Stomach (tissue), 19 donors: Measurements from ENCODE around the gene PFKP. TPM values are rescaled to one million over a fixed set of nuclear protein-coding genes. Genes with fewer than 3 reads are reported as not detected.

Source experiments
- DNase-seq, 2 donors: peaks; one replicate each; pipeline versions ENCODE4 v3.0.0 to v3.0.0-alpha.2; 2013 to 2019
- H3K27ac ChIP-seq, 5 donors: fragments of 200-600 bp in 4 of 5; sonication (generic) in 4 of 5; one replicate each; pipeline ENCODE4 v1.5.1; 2013 to 2019; ENCODE audit warnings: mild to moderate bottlenecking in 1 of 5, moderate library complexity in 1 of 5
- H3K27me3 ChIP-seq, 3 donors: fragments of 200-600 bp; sonication (generic); one replicate each; pipeline ENCODE4 v1.5.1; 2017 to 2019; ENCODE audit warnings: mixed run types in 1 of 3
- H3K36me3 ChIP-seq, 4 donors: fragments of 200-600 bp; sonication (generic); 1 replicate in 3 of 4; 2 replicates in 1 of 4; pipeline ENCODE4 v1.5.1; 2016 to 2019
- H3K4me1 ChIP-seq, 4 donors: fragments of 200-600 bp; sonication (generic); one replicate each; pipeline ENCODE4 v1.5.1; 2016 to 2019
- H3K4me3 ChIP-seq, 4 donors: fragments of 200-600 bp; sonication (generic) in 3 of 4; one replicate each; pipeline ENCODE4 v1.5.1; 2016 to 2019; ENCODE audit warnings: mild to moderate bottlenecking in 1 of 4
- H3K9me3 ChIP-seq, 4 donors: fragments of 200-600 bp; sonication (generic); one replicate each; pipeline ENCODE4 v1.5.1; 2016 to 2019
- EP300 ChIP-seq: sonication (generic); formaldehyde crosslinking; IDR thresholded peaks from one replicate; pipeline ENCODE4 v1.6.1; 2017; ENCODE audit warnings: antibody characterized with exemption
- POLR2A ChIP-seq, 4 donors: fragments of 450-650 bp; IDR thresholded peaks; one replicate each; pipeline ENCODE4 v1.6.1; 2016; ENCODE audit warnings: antibody characterized with exemption in 4 of 4, control low read depth in 2 of 4, mild to moderate bottlenecking in 1 of 4, moderate library complexity in 1 of 4
- POLR2AphosphoS5 ChIP-seq, 3 donors: sonication (generic); formaldehyde crosslinking; IDR thresholded peaks; one replicate each; pipeline ENCODE4 v1.6.1; 2016; ENCODE audit warnings: antibody characterized with exemption in 3 of 3
- WGBS, 5 donors: extraction: QIAGEN DNeasy Blood & Tissue Kit in 3 of 5; methylation state at CpG; one replicate each; pipeline versions ENCODE4 v1.1.5 to v1.1.7; 2013 to 2018; 5-methylcytosine and 5-hydroxymethylcytosine counted together
- intact Hi-C: fragments of 100-400 bp; cut with DNase I; formaldehyde crosslinking; loops from one replicate; pipeline ENCODE4 v1.15.1; 2023; ENCODE audit warnings: low total_unique reads
- long read RNA-seq, 10 donors: transcript quantifications; one replicate each; lab custom pipeline, GENCODE V29; 2026
- polyA plus RNA-seq, 3 donors: library from polyadenylated mRNA; stranded (reverse); fragments of 200-250 nt; gene quantifications; one replicate each; pipeline ENCODE4 v1.2.3, GENCODE V29; 2013
- total RNA-seq, 5 donors: library from RNA; depleted of rRNA; stranded (reverse); fragments of >200 nt; gene quantifications; one replicate each; pipeline versions ENCODE4 v1.1.0 to v1.2.3, GENCODE V29; 2014 to 2016
- TF ChIP-seq, protein P1 (sequence below), 7 experiments: fragments of 450-650 bp in 4 of 7; fragments of 200-600 bp in 3 of 7; sonication (generic) in 3 of 7; IDR thresholded peaks; one replicate each; pipeline ENCODE4 v1.5.1; 2016 to 2019; ENCODE audit warnings: antibody characterized with exemption in 7 of 7, control low read depth in 2 of 7, mild to moderate bottlenecking in 1 of 7
- donor health status: healthy with polysubstance abuse.
- donor health status: Bipolar disorder and iron deficiency.
- donor health status: healthy.

Gene PFKP
- total RNA-seq: 100 to 1,000 TPM in 1 of 5 donors, 10 to 100 TPM in 4; 11.2 to 155 (median 38.7) TPM
- 10 to 100 TPM; 14.1 to 62.9 (median 20.0) TPM for polyA plus RNA-seq
- long read RNA-seq, donor 1, partial matches to known transcripts: 12 of 12 reads
- long read RNA-seq, donor 1, other reads (novel, unspliced or antisense): 0 of 12 reads
- long read RNA-seq, donor 2, partial matches to known transcripts: 0 of 3 reads
- long read RNA-seq, donor 2, other reads (novel, unspliced or antisense): 0 of 3 reads
- long read RNA-seq, donor 3, partial matches to known transcripts: 11 of 12 reads
- long read RNA-seq, donor 3, other reads (novel, unspliced or antisense): 0 of 12 reads
- long read RNA-seq, donor 4: 0 reads
- long read RNA-seq, donor 5, partial matches to known transcripts: 13 of 14 reads
- long read RNA-seq, donor 5, other reads (novel, unspliced or antisense): 0 of 14 reads
- long read RNA-seq, donor 6, transcript PFKP-203 (22 exons, 2,654 nt): major isoform, 5 of 18 reads
- long read RNA-seq, donor 6, partial matches to known transcripts: 10 of 18 reads
- long read RNA-seq, donor 6, other reads (novel, unspliced or antisense): 0 of 18 reads
- long read RNA-seq, donor 7, partial matches to known transcripts: 8 of 12 reads
- long read RNA-seq, donor 7, other reads (novel, unspliced or antisense): 0 of 12 reads
- long read RNA-seq, donor 8, partial matches to known transcripts: 13 of 17 reads
- long read RNA-seq, donor 8, other reads (novel, unspliced or antisense): 0 of 17 reads
- long read RNA-seq, donor 9, partial matches to known transcripts: 24 of 28 reads
- long read RNA-seq, donor 9, other reads (novel, unspliced or antisense): 0 of 28 reads
- long read RNA-seq, donor 10: 0 reads

GRCh38 chr10:3067118-3067858 is at the start of gene PFKP:
Gene PFKP (plus strand): TSS chr10:3067548. CDS start chr10:3067596, 48 bp downstream.
- peak in 1 of 2 donors; percentile 76 for DNase-seq
- intact Hi-C loops: no loop called here
- Histone ChIP-seq H3K27me3 (peaks cover 0 to 54% (median 20%) of the 10 kb centered on the region in 3 donors), H3K4me3 (peak within 1 kb of the TSS; percentile 72 to 95 (median 82)), H3K4me1 (peaks cover 17 to 52% (median 34%) of the 10 kb centered on the region in 4 donors), H3K27ac (peak within 1 kb of the TSS; percentile 54 to 84 (median 76)), H3K36me3 (no peaks in the 10 kb centered on the region), H3K9me3 (no peaks in the 10 kb centered on the region)
- TF ChIP-seq POLR2A (IDR thresholded peaks at IDR 0.05) (no peak), POLR2AphosphoS5 (IDR thresholded peaks at IDR 0.05) (peak in 2 of 3 donors; percentile 61 to 63), EP300 (no peak)
- TF ChIP-seq, protein P1, sequence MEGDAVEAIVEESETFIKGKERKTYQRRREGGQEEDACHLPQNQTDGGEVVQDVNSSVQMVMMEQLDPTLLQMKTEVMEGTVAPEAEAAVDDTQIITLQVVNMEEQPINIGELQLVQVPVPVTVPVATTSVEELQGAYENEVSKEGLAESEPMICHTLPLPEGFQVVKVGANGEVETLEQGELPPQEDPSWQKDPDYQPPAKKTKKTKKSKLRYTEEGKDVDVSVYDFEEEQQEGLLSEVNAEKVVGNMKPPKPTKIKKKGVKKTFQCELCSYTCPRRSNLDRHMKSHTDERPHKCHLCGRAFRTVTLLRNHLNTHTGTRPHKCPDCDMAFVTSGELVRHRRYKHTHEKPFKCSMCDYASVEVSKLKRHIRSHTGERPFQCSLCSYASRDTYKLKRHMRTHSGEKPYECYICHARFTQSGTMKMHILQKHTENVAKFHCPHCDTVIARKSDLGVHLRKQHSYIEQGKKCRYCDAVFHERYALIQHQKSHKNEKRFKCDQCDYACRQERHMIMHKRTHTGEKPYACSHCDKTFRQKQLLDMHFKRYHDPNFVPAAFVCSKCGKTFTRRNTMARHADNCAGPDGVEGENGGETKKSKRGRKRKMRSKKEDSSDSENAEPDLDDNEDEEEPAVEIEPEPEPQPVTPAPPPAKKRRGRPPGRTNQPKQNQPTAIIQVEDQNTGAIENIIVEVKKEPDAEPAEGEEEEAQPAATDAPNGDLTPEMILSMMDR (IDR thresholded peaks at IDR 0.05): no peak
- WGBS, 5 donors: 0 to 3% (median 1%) methylated on average over 15 to 86 of the region's 86 CpGs

DNA sequence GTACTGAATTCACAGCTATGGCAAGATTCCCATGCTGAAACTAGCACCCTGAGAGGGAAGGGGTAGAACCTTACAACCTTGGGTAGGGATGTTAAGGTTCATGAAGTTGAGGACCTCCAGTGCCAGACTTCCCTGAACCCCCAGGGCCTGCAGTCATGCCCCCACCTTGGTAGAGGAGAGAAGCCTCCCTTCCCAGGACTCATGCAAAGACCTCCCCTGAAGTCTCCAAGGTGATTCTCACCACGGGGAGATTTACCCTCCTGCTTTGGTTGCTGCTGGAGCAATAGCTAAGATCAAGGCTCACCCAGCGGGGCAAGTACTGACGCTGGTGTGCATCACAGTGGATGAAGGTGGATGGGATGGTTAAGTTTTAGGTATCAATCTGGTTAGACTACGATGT is 49.1 kb upstream of the PFKP start:
- no peaks in the 10 kb centered on the region for H3K36me3 ChIP-seq
- peaks cover 0 to 2% (median 0%) of the 10 kb centered on the region in 4 donors for H3K9me3 ChIP-seq
- intact Hi-C loops: no loop called here
- TF ChIP-seq, protein P1 (IDR thresholded peaks at IDR 0.05): no peak
- TF ChIP-seq EP300 (no peak), POLR2AphosphoS5 (IDR thresholded peaks at IDR 0.05) (no peak), POLR2A (IDR thresholded peaks at IDR 0.05) (no peak)
- DNase-seq: no peak
- no peak overlapping the region for H3K4me3 ChIP-seq
- H3K27me3 ChIP-seq: peaks cover 0 to 19% (median 0%) of the 10 kb centered on the region in 3 donors
- 71 to 93% (median 78%) methylated on average over 4 of the region's 4 CpGs for WGBS, 5 donors
- peaks cover 0 to 10% (median 3%) of the 10 kb centered on the region in 4 donors for H3K4me1 ChIP-seq
- no peak overlapping the region for H3K27ac ChIP-seq

GRCh38 chr10:3020311-3020710 is 47.0 kb upstream of the PFKP start:
- TF ChIP-seq EP300 (no peak), POLR2A (IDR thresholded peaks at IDR 0.05) (no peak), POLR2AphosphoS5 (IDR thresholded peaks at IDR 0.05) (no peak)
- TF ChIP-seq, protein P1 (IDR thresholded peaks at IDR 0.05): no peak
- H3K4me3 ChIP-seq: no peak overlapping the region

GRCh38 chr10:3020881-3021280 is 46.5 kb upstream of the PFKP start:
- no peak for DNase-seq
- Histone ChIP-seq H3K27me3 (peaks cover 0 to 4% (median 0%) of the 10 kb centered on the region in 3 donors), H3K27ac (no peak overlapping the region), H3K4me3 (no peak overlapping the region), H3K36me3 (no peaks in the 10 kb centered on the region), H3K9me3 (no peaks in the 10 kb centered on the region), H3K4me1 (no peaks in the 10 kb centered on the region)
- no peak for TF ChIP-seq EP300
- no peak for TF ChIP-seq POLR2AphosphoS5 (IDR thresholded peaks at IDR 0.05)
- TF ChIP-seq, protein P1 (IDR thresholded peaks at IDR 0.05): no peak
- TF ChIP-seq POLR2A (IDR thresholded peaks at IDR 0.05): no peak
- intact Hi-C loops: no loop called here
- WGBS, 5 donors: 92 to 97% (median 95%) methylated on average over 19 of the region's 19 CpGs

More at GRCh38 chr10:3020311-3020710, 47.0 kb upstream of the PFKP start:
- DNase-seq: no peak
- no peaks in the 10 kb centered on the region for H3K4me1 ChIP-seq
- H3K27ac ChIP-seq: no peak overlapping the region
- no peaks in the 10 kb centered on the region for H3K9me3 ChIP-seq
- intact Hi-C loops: no loop called here
- WGBS, 5 donors: 89 to 93% (median 93%) methylated on average over 12 to 15 of the region's 15 CpGs
- H3K27me3 ChIP-seq: peaks cover 0 to 4% (median 0%) of the 10 kb centered on the region in 3 donors
- no peaks in the 10 kb centered on the region for H3K36me3 ChIP-seq
